Activated CD4-positive, alpha-beta memory T cell treated with anti-CD3 and anti-CD28 coated beads, Interleukin-2, amount 10 ng/mL, durations not matched to agents 7 days and 5 days (primary cell): ENCODE results near the gene TGFBI. TPM values are rescaled to one million over a fixed set of nuclear protein-coding genes. Genes with fewer than 3 reads are reported as not detected.

Source experiments
- CTCF ChIA-PET: fragments of 350-600 bp; sonication (Branson Sonifier 250); formaldehyde crosslinking; loops from one replicate; lab custom pipeline; 2021; ENCODE audit warnings: antibody characterized with exemption, inconsistent platforms; lab: Charles Lee
- POLR2A ChIA-PET: fragments of 350-600 bp; sonication (Branson Sonifier 250); formaldehyde crosslinking; loops from one replicate; lab custom pipeline; 2021; ENCODE audit warnings: antibody characterized with exemption; lab: Charles Lee
- DNase-seq: peaks from one replicate; pipeline ENCODE4 v3.0.0-alpha.2; 2020
- H3K27ac Mint-ChIP-seq: one replicate; pipeline ENCODE4 v1.8.0; 2021; ENCODE audit warnings: mild to moderate bottlenecking, mixed read lengths
- H3K27me3 Mint-ChIP-seq: one replicate; pipeline ENCODE4 v1.8.0; 2021; ENCODE audit warnings: mixed read lengths
- H3K36me3 Mint-ChIP-seq: one replicate; pipeline ENCODE4 v1.8.0; 2021; ENCODE audit warnings: low read depth, mixed read lengths
- H3K4me1 Mint-ChIP-seq: one replicate; pipeline ENCODE4 v1.8.0; 2021; ENCODE audit warnings: mixed read lengths
- H3K4me3 Mint-ChIP-seq: one replicate; pipeline ENCODE4 v1.8.0; 2021; ENCODE audit warnings: mild to moderate bottlenecking, mixed read lengths
- H3K9me3 Mint-ChIP-seq: one replicate; pipeline ENCODE4 v1.8.0; 2021; ENCODE audit warnings: mixed read lengths
- total RNA-seq, 2 experiments: library from RNA; stranded (reverse); gene quantifications; one replicate each; pipeline ENCODE4 v1.2.3, GENCODE V29; 2021

The TGFBI gene
- total RNA-seq, 2 experiments from 2014 or later = not detected

DNA sequence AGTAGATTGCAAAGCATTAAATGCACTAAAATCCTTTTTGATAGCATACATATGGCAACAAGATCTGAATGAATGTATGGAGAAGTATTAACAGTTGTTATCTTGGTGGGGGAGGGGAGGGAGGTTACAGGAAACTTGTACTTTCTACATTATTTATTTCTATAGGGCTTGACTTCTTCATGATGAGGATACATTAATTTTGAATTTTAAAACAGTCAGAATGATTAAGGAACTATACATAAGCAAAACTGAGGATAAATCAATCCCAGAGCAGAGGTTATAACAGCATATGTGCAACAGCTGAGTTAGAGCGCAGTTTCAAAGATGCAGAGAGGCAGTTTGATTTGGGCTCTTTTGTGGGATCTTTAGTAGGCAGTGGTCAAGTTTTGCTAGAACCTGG lies 80.0 kb downstream of the TGFBI start:
- ChIA-PET CTCF (no interaction called here), POLR2A (no interaction called here)

DNA sequence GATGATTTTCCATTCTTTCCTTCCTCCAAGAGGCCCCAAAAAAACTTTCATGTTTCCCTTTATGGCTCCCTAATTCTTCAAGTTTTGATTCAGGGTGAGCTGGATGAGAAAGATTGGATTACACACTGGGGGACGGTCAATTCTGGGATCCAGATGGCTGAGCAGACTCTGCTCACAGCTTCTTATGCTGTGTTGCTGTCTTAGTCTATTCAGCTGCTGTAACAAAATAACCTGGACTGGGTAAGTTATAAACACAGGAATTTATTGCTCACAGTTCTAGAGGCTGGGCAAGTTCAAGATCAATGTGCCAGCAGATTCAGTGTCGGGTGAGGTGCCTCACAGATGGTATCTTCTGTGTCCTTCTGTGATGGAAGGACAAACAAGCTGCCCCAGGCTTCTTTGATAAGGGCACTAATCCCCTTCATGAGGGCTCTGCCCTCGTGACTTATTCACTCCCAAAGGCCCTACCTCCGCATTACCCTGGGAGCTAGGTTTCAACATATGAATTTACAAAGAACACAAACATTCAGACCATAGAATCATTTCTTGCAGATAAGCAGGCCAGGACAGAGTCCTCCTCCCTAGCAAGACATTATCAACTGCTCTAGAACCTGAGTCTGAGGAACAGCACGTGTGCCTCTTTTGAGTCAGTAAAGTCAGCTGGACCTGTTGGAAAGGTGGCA lies 80.8 kb downstream of the TGFBI start:
- H3K27me3 Mint-ChIP-seq = peaks cover 13% of the 10 kb centered on the region
- H3K9me3 Mint-ChIP-seq = no peaks in the 10 kb centered on the region
- no peak overlapping the region for H3K27ac Mint-ChIP-seq
- no peaks in the 10 kb centered on the region for H3K4me1 Mint-ChIP-seq
- no peak for DNase-seq
- CTCF ChIA-PET = no interaction called here
- no peaks in the 10 kb centered on the region for H3K36me3 Mint-ChIP-seq
- no peak overlapping the region for H3K4me3 Mint-ChIP-seq
- POLR2A ChIA-PET = no interaction called here

More for the DNA sequence above, 80.0 kb downstream of the TGFBI start:
- Mint-ChIP-seq H3K27me3 (peaks cover 13% of the 10 kb centered on the region), H3K9me3 (no peaks in the 10 kb centered on the region), H3K4me1 (no peaks in the 10 kb centered on the region), H3K27ac (no peak overlapping the region), H3K4me3 (no peak overlapping the region), H3K36me3 (no peaks in the 10 kb centered on the region)
- no peak for DNase-seq

Other genes starting within 250 kb of the TGFBI start
- gene SLC25A48, start 194.3 kb upstream of the TGFBI start, total RNA-seq = not detected
- not detected for gene IL9, start 133.1 kb upstream of the TGFBI start, total RNA-seq
- gene LECT2, start 74.0 kb upstream of the TGFBI start, total RNA-seq = not detected
- gene SMAD5, start 103.9 kb downstream of the TGFBI start, total RNA-seq = 10 to 100 TPM; 11.5 to 11.8 TPM
- gene SMIM32, start 164.2 kb downstream of the TGFBI start, total RNA-seq = not detected